Spleen (tissue), 7 donors: ENCODE data around the gene SIMC1.
"Not testable (repeated sequence)": the region's sequence is repeated elsewhere in the genome, so short reads cannot be mapped to it uniquely, and the experiment has no call there.

Experiments
- POLR2AphosphoS5 ChIP-seq, 3 donors: sonication (generic); formaldehyde crosslinking; IDR thresholded peaks; one replicate each; pipeline ENCODE4 v1.5.1; 2017; ENCODE audit warnings: antibody characterized with exemption in 3 of 3
- TF ChIP-seq, protein P1 (sequence below), 11 experiments: fragments of 200-600 bp in 7 of 11; fragments of 450-650 bp in 4 of 11; sonication (generic) in 4 of 11; IDR thresholded peaks in 8 of 11; conservative IDR thresholded peaks in 3 of 11; 1 replicate in 7 of 11; 2 replicates in 4 of 11; pipeline versions ENCODE4 v1.4.0 to v1.8.0; 2016 to 2021; ENCODE audit warnings: antibody characterized with exemption in 11 of 11, inconsistent platforms in 4 of 11, mild to moderate bottlenecking in 1 of 11
- donor health status: DM: no; HTN: no; CAD: no; lungs with moderate emphysema.
- donor health status: DM: no; HTN: no; CAD: no.
- donor health status: DM: no; HTN: no; CAD: no.

DNA sequence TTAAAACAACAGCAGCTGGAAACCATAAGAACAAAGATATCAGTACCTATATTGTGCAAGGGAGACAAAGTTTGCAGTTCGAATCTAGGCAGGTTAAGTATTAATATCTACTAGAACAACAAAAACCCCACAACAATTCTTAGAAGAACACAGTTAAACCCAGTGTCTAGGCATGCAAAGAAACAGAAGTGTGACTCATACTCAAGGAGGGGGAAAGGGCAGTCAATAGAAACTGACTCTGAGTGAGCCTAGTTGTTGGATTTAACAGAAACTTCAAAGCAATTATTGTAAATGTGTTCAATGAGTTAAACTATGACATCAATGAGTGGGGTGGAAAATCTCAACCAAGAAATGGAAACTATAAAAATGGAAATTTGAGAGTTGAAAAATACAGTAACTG lies 28.2 kb downstream of the SIMC1 start:
- TF ChIP-seq, protein P1, sequence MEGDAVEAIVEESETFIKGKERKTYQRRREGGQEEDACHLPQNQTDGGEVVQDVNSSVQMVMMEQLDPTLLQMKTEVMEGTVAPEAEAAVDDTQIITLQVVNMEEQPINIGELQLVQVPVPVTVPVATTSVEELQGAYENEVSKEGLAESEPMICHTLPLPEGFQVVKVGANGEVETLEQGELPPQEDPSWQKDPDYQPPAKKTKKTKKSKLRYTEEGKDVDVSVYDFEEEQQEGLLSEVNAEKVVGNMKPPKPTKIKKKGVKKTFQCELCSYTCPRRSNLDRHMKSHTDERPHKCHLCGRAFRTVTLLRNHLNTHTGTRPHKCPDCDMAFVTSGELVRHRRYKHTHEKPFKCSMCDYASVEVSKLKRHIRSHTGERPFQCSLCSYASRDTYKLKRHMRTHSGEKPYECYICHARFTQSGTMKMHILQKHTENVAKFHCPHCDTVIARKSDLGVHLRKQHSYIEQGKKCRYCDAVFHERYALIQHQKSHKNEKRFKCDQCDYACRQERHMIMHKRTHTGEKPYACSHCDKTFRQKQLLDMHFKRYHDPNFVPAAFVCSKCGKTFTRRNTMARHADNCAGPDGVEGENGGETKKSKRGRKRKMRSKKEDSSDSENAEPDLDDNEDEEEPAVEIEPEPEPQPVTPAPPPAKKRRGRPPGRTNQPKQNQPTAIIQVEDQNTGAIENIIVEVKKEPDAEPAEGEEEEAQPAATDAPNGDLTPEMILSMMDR (IDR thresholded peaks at IDR 0.05 in 8 of 11, conservative IDR thresholded peaks at IDR 0.05 in 3 of 11): not testable (repeated sequence)
- not testable (repeated sequence) for TF ChIP-seq POLR2AphosphoS5 (IDR thresholded peaks at IDR 0.05)
